Measurements from ENCODE around the gene DDX24. TPM values are rescaled to one million over a fixed set of nuclear protein-coding genes. Genes with fewer than 3 reads are reported as not detected.

The DDX24 gene
- total and polyA plus RNA-seq, 9 donors: 80.5 to 114 (median 85.4) TPM

DNA sequence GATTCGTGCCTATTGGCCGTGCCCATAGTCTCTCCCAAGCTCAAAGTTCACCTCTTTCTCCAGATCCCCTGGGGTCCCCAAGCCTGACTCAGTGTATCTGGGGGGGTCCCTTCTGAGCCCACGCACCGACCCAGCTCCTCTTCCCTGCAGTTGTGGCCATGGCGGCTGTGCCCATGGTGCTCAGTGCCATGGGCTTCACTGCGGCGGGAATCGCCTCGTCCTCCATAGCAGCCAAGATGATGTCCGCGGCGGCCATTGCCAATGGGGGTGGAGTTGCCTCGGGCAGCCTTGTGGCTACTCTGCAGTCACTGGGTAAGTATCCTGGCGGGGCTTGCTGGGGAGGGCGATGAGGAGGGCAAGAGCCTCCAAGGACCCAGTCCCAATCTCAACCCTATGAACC is 34.6 kb upstream of the DDX24 start:
- Histone ChIP-seq H3K4me3 (ENCODE audit: low read length) (no peak overlapping the region), H3K4me1 (ENCODE audit: control insufficient read depth, insufficient read depth, low read length) (peaks cover 19% of the 10 kb centered on the region), H3K27ac (ENCODE audit: low read length) (no peak overlapping the region), H3K9me3 (replicated peaks; ENCODE audit: control insufficient read depth, low read depth, low read length) (peaks cover 2% of the 10 kb centered on the region), H3K36me3 (ENCODE audit: control insufficient read depth, insufficient read depth, low read length) (no peaks in the 10 kb centered on the region), H3K27me3 (ENCODE audit: control insufficient read depth, insufficient read depth, low read length) (no peaks in the 10 kb centered on the region)
- DNase-seq: no peak
- 75% methylated on average over 5 of the region's 15 CpGs for WGBS (ENCODE audit: insufficient coverage)

- Histone ChIP-seq H3K27me3 (ENCODE audit: control insufficient read depth, insufficient read depth, low read length) (no peaks in the 10 kb centered on the region), H3K4me1 (ENCODE audit: control insufficient read depth, insufficient read depth, low read length) (peaks cover 22% of the 10 kb centered on the region), H3K36me3 (ENCODE audit: control insufficient read depth, insufficient read depth, low read length) (no peaks in the 10 kb centered on the region), H3K4me3 (ENCODE audit: low read length) (no peak overlapping the region), H3K9me3 (replicated peaks; ENCODE audit: control insufficient read depth, low read depth, low read length) (peaks cover 2% of the 10 kb centered on the region), H3K27ac (ENCODE audit: low read length) (no peak overlapping the region)
- no peak for DNase-seq
- WGBS (ENCODE audit: insufficient coverage): 46% methylated on average over 4 of the region's 4 CpGs
Measured at GRCh38 chr14:94115058-94115591, 34.1 kb upstream of the DDX24 start.

GRCh38 chr14:94114589-94115057 is 33.6 kb upstream of the DDX24 start:
- Histone ChIP-seq H3K27me3 (ENCODE audit: control insufficient read depth, insufficient read depth, low read length) (no peaks in the 10 kb centered on the region), H3K36me3 (ENCODE audit: control insufficient read depth, insufficient read depth, low read length) (no peaks in the 10 kb centered on the region), H3K4me3 (ENCODE audit: low read length) (no peak overlapping the region), H3K27ac (ENCODE audit: low read length) (no peak overlapping the region), H3K9me3 (replicated peaks; ENCODE audit: control insufficient read depth, low read depth, low read length) (peaks cover 2% of the 10 kb centered on the region), H3K4me1 (ENCODE audit: control insufficient read depth, insufficient read depth, low read length) (peaks cover 26% of the 10 kb centered on the region)
- DNase-seq: no peak
- 13% methylated on average over 1 of the region's 5 CpGs for WGBS (ENCODE audit: insufficient coverage)

DNA sequence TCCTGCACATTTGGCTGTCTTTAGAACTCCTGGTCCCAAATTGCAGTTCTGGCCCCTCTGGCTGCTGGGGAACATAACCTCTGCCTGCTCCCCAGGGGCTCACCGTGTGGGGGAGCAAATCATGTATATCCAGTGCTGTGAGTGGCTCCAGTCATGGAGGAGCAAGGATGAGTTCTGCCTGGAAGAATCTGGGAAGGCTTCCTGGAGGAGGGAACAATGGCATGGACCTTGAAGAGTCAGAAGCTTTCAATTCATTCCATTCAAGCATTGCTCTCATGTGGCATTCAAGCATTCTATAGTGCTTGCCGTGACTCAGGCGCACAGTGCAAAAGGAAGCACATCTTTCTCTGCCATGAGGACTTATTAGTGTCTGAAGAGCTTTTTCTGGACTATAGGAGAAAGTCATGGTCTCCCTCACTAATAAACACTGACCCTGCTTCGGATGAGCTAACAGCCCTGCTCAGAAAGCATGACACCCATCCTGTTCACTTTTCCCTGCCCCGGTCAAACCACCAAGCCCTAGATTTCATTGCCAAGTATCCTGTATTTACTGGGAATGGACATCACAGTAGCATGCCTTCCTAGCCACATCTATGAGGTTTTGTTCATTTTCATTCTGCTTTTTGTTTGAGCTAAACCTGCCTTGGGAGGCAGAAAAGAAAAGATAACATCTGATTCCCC is 33.0 kb upstream of the DDX24 start:
- H3K27ac ChIP-seq (ENCODE audit: low read length): peak overlapping the region; percentile 13
- no peaks in the 10 kb centered on the region for H3K27me3 ChIP-seq (ENCODE audit: control insufficient read depth, insufficient read depth, low read length)
- H3K36me3 ChIP-seq (ENCODE audit: control insufficient read depth, insufficient read depth, low read length): no peaks in the 10 kb centered on the region
- 58% methylated on average over 4 of the region's 5 CpGs for WGBS (ENCODE audit: insufficient coverage)
- no peaks in the 10 kb centered on the region for H3K9me3 ChIP-seq (replicated peaks; ENCODE audit: control insufficient read depth, low read depth, low read length)
- no peak overlapping the region for H3K4me3 ChIP-seq (ENCODE audit: low read length)
- no peak for DNase-seq
- H3K4me1 ChIP-seq (ENCODE audit: control insufficient read depth, insufficient read depth, low read length): peaks cover 26% of the 10 kb centered on the region

GRCh38 chr14:94113490-94113889 is 32.5 kb upstream of the DDX24 start:
- 46% methylated on average over 6 of the region's 6 CpGs for WGBS (ENCODE audit: insufficient coverage)
- Histone ChIP-seq H3K4me1 (ENCODE audit: control insufficient read depth, insufficient read depth, low read length) (peaks cover 26% of the 10 kb centered on the region), H3K27ac (ENCODE audit: low read length) (peak overlapping the region; percentile 13), H3K9me3 (replicated peaks; ENCODE audit: control insufficient read depth, low read depth, low read length) (no peaks in the 10 kb centered on the region), H3K4me3 (ENCODE audit: low read length) (no peak overlapping the region), H3K27me3 (ENCODE audit: control insufficient read depth, insufficient read depth, low read length) (no peaks in the 10 kb centered on the region), H3K36me3 (ENCODE audit: control insufficient read depth, insufficient read depth, low read length) (no peaks in the 10 kb centered on the region)
- no peak for DNase-seq

DNA sequence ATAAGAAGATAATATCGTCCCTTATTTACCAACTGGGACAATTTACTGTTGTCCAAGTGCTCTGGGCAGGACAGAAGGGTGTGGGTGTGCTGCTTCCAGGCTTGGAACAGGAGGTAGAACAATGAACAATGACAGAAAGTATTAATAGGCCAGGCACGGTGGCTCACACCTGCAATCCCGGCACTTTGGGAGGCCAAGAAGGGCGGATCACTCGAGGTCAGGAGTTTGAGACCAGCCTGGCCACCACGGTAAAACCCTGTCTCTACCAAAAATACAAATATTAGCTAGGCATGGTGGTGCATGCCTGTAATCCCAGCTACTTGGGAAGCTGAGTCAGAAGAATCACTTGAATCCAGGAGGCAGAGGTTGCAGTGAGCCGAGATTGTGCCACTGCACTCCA is 32.1 kb upstream of the DDX24 start:
- Histone ChIP-seq H3K4me3 (ENCODE audit: low read length) (no peak overlapping the region), H3K36me3 (ENCODE audit: control insufficient read depth, insufficient read depth, low read length) (no peaks in the 10 kb centered on the region), H3K27ac (ENCODE audit: low read length) (no peak overlapping the region), H3K9me3 (replicated peaks; ENCODE audit: control insufficient read depth, low read depth, low read length) (no peaks in the 10 kb centered on the region), H3K4me1 (ENCODE audit: control insufficient read depth, insufficient read depth, low read length) (peaks cover 26% of the 10 kb centered on the region), H3K27me3 (ENCODE audit: control insufficient read depth, insufficient read depth, low read length) (no peaks in the 10 kb centered on the region)
- WGBS (ENCODE audit: insufficient coverage): 60% methylated on average over 3 of the region's 7 CpGs
- DNase-seq: no peak

GRCh38 chr14:94112513-94113063 is 31.6 kb upstream of the DDX24 start:
- Histone ChIP-seq H3K27ac (ENCODE audit: low read length) (no peak overlapping the region), H3K27me3 (ENCODE audit: control insufficient read depth, insufficient read depth, low read length) (no peaks in the 10 kb centered on the region), H3K4me3 (ENCODE audit: low read length) (peak overlapping the region; percentile 51), H3K4me1 (ENCODE audit: control insufficient read depth, insufficient read depth, low read length) (peaks cover 26% of the 10 kb centered on the region), H3K36me3 (ENCODE audit: control insufficient read depth, insufficient read depth, low read length) (no peaks in the 10 kb centered on the region), H3K9me3 (replicated peaks; ENCODE audit: control insufficient read depth, low read depth, low read length) (no peaks in the 10 kb centered on the region)
- DNase-seq: no peak
- 79% methylated on average over 4 of the region's 6 CpGs for WGBS (ENCODE audit: insufficient coverage)

DNA sequence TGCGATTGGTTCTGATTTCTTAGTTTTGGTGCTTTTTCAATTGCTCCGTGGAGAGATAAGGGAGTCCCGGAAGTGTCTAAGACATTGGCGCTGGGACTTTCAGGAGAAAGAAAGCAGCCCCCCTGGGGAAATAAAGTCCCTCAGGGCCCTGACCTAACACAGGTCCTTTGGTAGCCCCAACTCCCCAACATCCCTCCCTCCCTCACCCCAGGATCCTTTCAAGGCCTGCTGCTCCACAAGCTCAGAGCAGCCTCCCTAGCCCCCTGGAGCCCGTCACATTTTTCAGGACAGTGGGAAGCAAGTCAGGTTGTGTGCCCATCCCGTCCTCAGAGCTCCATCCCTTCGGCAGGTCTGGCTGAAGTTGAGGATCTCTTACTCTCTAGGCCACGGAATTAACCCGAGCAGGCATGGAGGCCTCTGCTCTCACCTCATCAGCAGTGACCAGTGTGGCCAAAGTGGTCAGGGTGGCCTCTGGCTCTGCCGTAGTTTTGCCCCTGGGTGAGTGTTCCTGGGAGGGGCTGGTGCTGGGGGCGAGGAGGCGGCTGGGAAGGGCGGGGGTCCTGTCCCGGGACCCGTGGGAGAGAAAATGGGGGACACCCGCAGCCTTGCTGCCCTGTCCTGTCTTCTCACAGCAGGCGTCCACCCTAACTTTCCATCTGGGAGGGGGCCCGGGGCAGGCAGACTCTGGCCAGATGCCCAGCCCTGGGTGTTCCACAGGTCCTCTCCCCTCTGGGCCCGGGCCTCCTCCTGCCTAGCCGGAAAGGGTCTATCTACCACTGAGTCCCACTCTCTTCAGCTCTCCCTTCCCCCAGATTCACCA is 30.5 kb upstream of the DDX24 start:
- DNase-seq: no peak
- Histone ChIP-seq H3K9me3 (replicated peaks; ENCODE audit: control insufficient read depth, low read depth, low read length) (no peaks in the 10 kb centered on the region), H3K27me3 (ENCODE audit: control insufficient read depth, insufficient read depth, low read length) (no peaks in the 10 kb centered on the region), H3K4me3 (ENCODE audit: low read length) (peak overlapping the region; percentile 51), H3K36me3 (ENCODE audit: control insufficient read depth, insufficient read depth, low read length) (no peaks in the 10 kb centered on the region), H3K27ac (ENCODE audit: low read length) (peak overlapping the region; percentile 83), H3K4me1 (ENCODE audit: control insufficient read depth, insufficient read depth, low read length) (peaks cover 26% of the 10 kb centered on the region)
- 78% methylated on average over 11 of the region's 20 CpGs for WGBS (ENCODE audit: insufficient coverage)

- peak; percentile 47 for DNase-seq
- Histone ChIP-seq H3K4me1 (ENCODE audit: control insufficient read depth, insufficient read depth, low read length) (peaks cover 26% of the 10 kb centered on the region), H3K9me3 (replicated peaks; ENCODE audit: control insufficient read depth, low read depth, low read length) (no peaks in the 10 kb centered on the region), H3K4me3 (ENCODE audit: low read length) (peak within 1 kb of the TSS; percentile 51), H3K36me3 (ENCODE audit: control insufficient read depth, insufficient read depth, low read length) (no peaks in the 10 kb centered on the region), H3K27ac (ENCODE audit: low read length) (peak within 1 kb of the TSS; percentile 83), H3K27me3 (ENCODE audit: control insufficient read depth, insufficient read depth, low read length) (no peaks in the 10 kb centered on the region)
- 70% methylated on average over 8 of the region's 14 CpGs for WGBS (ENCODE audit: insufficient coverage)
Measured at GRCh38 chr14:94110552-94111181, 29.7 kb upstream of the DDX24 start, which contains the start of gene IFI27. IFI27 (plus strand) TSS chr14:94110736.

GRCh38 chr14:94109915-94110250 is 28.9 kb upstream of the DDX24 start:
- Histone ChIP-seq H3K9me3 (replicated peaks; ENCODE audit: control insufficient read depth, low read depth, low read length) (no peaks in the 10 kb centered on the region), H3K36me3 (ENCODE audit: control insufficient read depth, insufficient read depth, low read length) (no peaks in the 10 kb centered on the region), H3K4me3 (ENCODE audit: low read length) (no peak overlapping the region), H3K4me1 (ENCODE audit: control insufficient read depth, insufficient read depth, low read length) (peaks cover 22% of the 10 kb centered on the region), H3K27me3 (ENCODE audit: control insufficient read depth, insufficient read depth, low read length) (no peaks in the 10 kb centered on the region), H3K27ac (ENCODE audit: low read length) (peak overlapping the region; percentile 62)
- WGBS (ENCODE audit: insufficient coverage): 50% methylated on average over 1 of the region's 2 CpGs
- DNase-seq: no peak

Measured in muscle of leg (tissue), 11 donors.